Nephron (organoid): ENCODE results near the gene GAMT.

Source experiments
- H3K27ac Mint-ChIP-seq, 3 experiments: 2 replicates each; pipeline ENCODE4 v1.8.0; 2020; ENCODE audit warnings: mixed read lengths in 3 of 3, mild to moderate bottlenecking in 2 of 3, moderate library complexity in 1 of 3
- H3K27me3 Mint-ChIP-seq: 2 replicates; pipeline ENCODE4 v1.8.0; 2021; ENCODE audit warnings: low read depth, mild to moderate bottlenecking, moderate library complexity, mixed read lengths
- H3K36me3 Mint-ChIP-seq: 2 replicates; pipeline ENCODE4 v1.8.0; 2020; ENCODE audit warnings: low read depth, mixed read lengths
- H3K4me1 Mint-ChIP-seq: 2 replicates; pipeline ENCODE4 v1.8.0; 2020; ENCODE audit warnings: mixed read lengths
- H3K4me3 Mint-ChIP-seq, 3 experiments: 2 replicates each; pipeline ENCODE4 v1.8.0; 2020; ENCODE audit warnings: mild to moderate bottlenecking in 3 of 3, mixed read lengths in 3 of 3, moderate library complexity in 2 of 3
- H3K9me3 Mint-ChIP-seq: 2 replicates; pipeline ENCODE4 v1.8.0; 2020; ENCODE audit warnings: mixed read lengths
- CTCF ChIP-seq, 3 experiments: fragments of 200-600 bp; sonication (generic); IDR thresholded peaks; one replicate each; pipeline ENCODE4 v1.5.0; 2021; ENCODE audit warnings: antibody characterized with exemption in 3 of 3; ENCODE audit not compliant: unreplicated experiment in 3 of 3

Gene GAMT

GRCh38 chr19:1351381-1351851, 49.9 kb downstream of the GAMT start:
- peak overlapping the region; percentile 45 to 83 (median 79) for H3K27ac Mint-ChIP-seq
- H3K36me3 Mint-ChIP-seq = no peaks in the 10 kb centered on the region
- peak overlapping the region; percentile 49 to 83 (median 67) for H3K4me3 Mint-ChIP-seq
- TF ChIP-seq CTCF (IDR thresholded peaks at IDR 0.05; ENCODE audit: unreplicated experiment in 3 of 3) = no peak
- H3K9me3 Mint-ChIP-seq = no peaks in the 10 kb centered on the region
- peaks cover 6% of the 10 kb centered on the region for H3K27me3 Mint-ChIP-seq
- peaks cover 15% of the 10 kb centered on the region for H3K4me1 Mint-ChIP-seq

GRCh38 chr19:1350867-1351266, 50.5 kb downstream of the GAMT start:
- Mint-ChIP-seq H3K4me1 (peaks cover 9% of the 10 kb centered on the region), H3K27me3 (peaks cover 7% of the 10 kb centered on the region), H3K36me3 (no peaks in the 10 kb centered on the region), H3K9me3 (no peaks in the 10 kb centered on the region), H3K4me3 (peak overlapping the region in 2 of 3 experiments; percentile 50 to 62), H3K27ac (peak overlapping the region; percentile 45 to 83 (median 79))
- no peak for TF ChIP-seq CTCF (IDR thresholded peaks at IDR 0.05; ENCODE audit: unreplicated experiment in 3 of 3)

GRCh38 chr19:1349211-1349610, 52.1 kb downstream of the GAMT start:
- Mint-ChIP-seq H3K9me3 (no peaks in the 10 kb centered on the region), H3K4me1 (peaks cover 6% of the 10 kb centered on the region), H3K4me3 (no peak overlapping the region), H3K27ac (peak overlapping the region in 1 of 3 experiments; percentile 41), H3K36me3 (no peaks in the 10 kb centered on the region), H3K27me3 (peaks cover 7% of the 10 kb centered on the region)
- TF ChIP-seq CTCF (IDR thresholded peaks at IDR 0.05; ENCODE audit: unreplicated experiment in 3 of 3) = no peak
